NCI-H2107 (cell line): ENCODE measurements around the gene S1PR5.

Experiments
- DNase-seq: peaks from one replicate; lab custom pipeline; 2025; lab: John Stamatoyannopoulos, UW

The S1PR5 gene

GRCh38 chr19:10467104-10467706, 50.0 kb downstream of the S1PR5 start:
- no peak for DNase-seq

- DNase-seq: no peak
These were observed 52.8 kb downstream of the S1PR5 start for GRCh38 chr19:10464456-10464855.
